GM12878 (cell line): ENCODE results near the gene MARCKSL1. TPM values are rescaled to one million over a fixed set of nuclear protein-coding genes. Genes with fewer than 3 reads are reported as not detected.
A peak's percentile ranks its signal among the peaks of the same experiment; 100 is the strongest.

Experiments used
- ATF3 ChIP-seq: IDR thresholded peaks from 2 replicates; pipeline ENCODE4 v1.6.1; 2011; ENCODE audit warnings: low read depth, mild to moderate bottlenecking, low read length, moderate library complexity, borderline replicate concordance; ENCODE audit errors: extremely low read depth
- CREM ChIP-seq: IDR thresholded peaks from 2 replicates; pipeline ENCODE4 v1.6.1; 2014; ENCODE audit warnings: antibody characterized with exemption, low read depth
- ELK1 ChIP-seq: IDR thresholded peaks from 2 replicates; pipeline ENCODE4 v1.6.1; 2012; ENCODE audit warnings: low read depth, low read length, improper control_type of control experiment
- HCFC1 ChIP-seq: fragments of 150-350 bp; IDR thresholded peaks from 2 replicates; pipeline ENCODE4 v1.6.1; 2014; ENCODE audit warnings: low read length
- HDAC6 ChIP-seq: fragments of 200-600 bp; sonication (generic); IDR thresholded peaks from one replicate; pipeline ENCODE4 v1.8.0; 2017; ENCODE audit warnings: antibody characterized with exemption; ENCODE audit not compliant: unreplicated experiment
- NR2F1 ChIP-seq: fragments of 450-650 bp; conservative IDR thresholded peaks from 2 replicates; pipeline ENCODE4 v1.6.1; 2017; ENCODE audit warnings: mild to moderate bottlenecking
- POLR2A ChIP-seq: IDR thresholded peaks from 2 replicates; pipeline ENCODE4 v1.6.1; 2011; ENCODE audit warnings: low read depth, mild to moderate bottlenecking, low read length
- POU2F2 ChIP-seq: IDR thresholded peaks from 3 replicates; pipeline ENCODE4 v1.6.1; 2011; ENCODE audit warnings: low read depth, mild to moderate bottlenecking, low read length, borderline replicate concordance
- SPI1 ChIP-seq: IDR thresholded peaks from 2 replicates; pipeline ENCODE4 v1.6.1; 2011; ENCODE audit warnings: low read depth, mild to moderate bottlenecking, low read length, moderate library complexity, borderline replicate concordance; ENCODE audit not compliant: insufficient read depth
- TAF1 ChIP-seq: IDR thresholded peaks from 2 replicates; pipeline ENCODE4 v1.6.1; 2011; ENCODE audit warnings: mild to moderate bottlenecking, low read depth, low read length, borderline replicate concordance
- TCF3 ChIP-seq: IDR thresholded peaks from 2 replicates; pipeline ENCODE4 v1.6.1; 2012; ENCODE audit warnings: low read depth, mild to moderate bottlenecking, low read length, borderline replicate concordance; ENCODE audit not compliant: insufficient read depth
- YY1 ChIP-seq: IDR thresholded peaks from 2 replicates; pipeline ENCODE4 v1.6.1; 2011; ENCODE audit warnings: low read depth, mild to moderate bottlenecking, low read length
- ZBED1 ChIP-seq: IDR thresholded peaks from 2 replicates; pipeline ENCODE4 v1.6.1; 2016; ENCODE audit warnings: borderline replicate concordance
- ZNF274 ChIP-seq: IDR thresholded peaks from one replicate; pipeline ENCODE4 v1.8.0; 2011; ENCODE audit not compliant: insufficient read length, insufficient read depth
- ZNF384 ChIP-seq: IDR thresholded peaks from 2 replicates; pipeline ENCODE4 v1.6.1; 2012; ENCODE audit warnings: low read depth, mild to moderate bottlenecking, low read length, improper control_type of control experiment, borderline replicate concordance
- ZNF592 ChIP-seq: fragments of 450-650 bp; IDR thresholded peaks from 2 replicates; pipeline ENCODE4 v1.6.1; 2017; ENCODE audit warnings: mild to moderate bottlenecking, moderate library complexity
- polyA plus RNA-seq, 11 experiments: library from polyadenylated mRNA; depleted of rRNA in 4 of 11; unstranded in 6 of 11; stranded (reverse) in 5 of 11; fragments of >200 nt; fragmentation: Nextera tagmentation in 4 of 11; fragmentation: Illumina TruSeq in 1 of 11; extraction: Ambion mirVana in 4 of 11; extraction: Trizol in 1 of 11; gene quantifications; 1 replicate in 1 of 11; 2 replicates in 10 of 11; pipeline versions ENCODE4 v1.2.1 to v1.2.3, GENCODE V29; 2011 to 2016; ENCODE audit warnings: inconsistent platforms in 2 of 11, missing spikeins in 2 of 11, low read depth in 1 of 11
- total RNA-seq, 4 experiments: library from RNA; depleted of rRNA in 3 of 4; stranded (reverse); fragments of >200 nt in 3 of 4; fragmentation: Illumina TruSeq in 1 of 4; extraction: Trizol in 1 of 4; gene quantifications; 2 replicates each; pipeline versions ENCODE4 v1.2.1 to v1.2.3, GENCODE V29; 2013 to 2021
- TF ChIP-seq, protein P1 (sequence below): IDR thresholded peaks from 2 replicates; pipeline ENCODE4 v1.6.1; 2012; ENCODE audit warnings: mild to moderate bottlenecking, low read depth, low read length

Gene MARCKSL1
- total and polyA plus RNA-seq, 10 of the 15 experiments (the other 5 are each of a cell fraction or from before 2014, with no cell fraction given) = 14.5 to 225 (median 158) TPM

- TF ChIP-seq, protein P1, sequence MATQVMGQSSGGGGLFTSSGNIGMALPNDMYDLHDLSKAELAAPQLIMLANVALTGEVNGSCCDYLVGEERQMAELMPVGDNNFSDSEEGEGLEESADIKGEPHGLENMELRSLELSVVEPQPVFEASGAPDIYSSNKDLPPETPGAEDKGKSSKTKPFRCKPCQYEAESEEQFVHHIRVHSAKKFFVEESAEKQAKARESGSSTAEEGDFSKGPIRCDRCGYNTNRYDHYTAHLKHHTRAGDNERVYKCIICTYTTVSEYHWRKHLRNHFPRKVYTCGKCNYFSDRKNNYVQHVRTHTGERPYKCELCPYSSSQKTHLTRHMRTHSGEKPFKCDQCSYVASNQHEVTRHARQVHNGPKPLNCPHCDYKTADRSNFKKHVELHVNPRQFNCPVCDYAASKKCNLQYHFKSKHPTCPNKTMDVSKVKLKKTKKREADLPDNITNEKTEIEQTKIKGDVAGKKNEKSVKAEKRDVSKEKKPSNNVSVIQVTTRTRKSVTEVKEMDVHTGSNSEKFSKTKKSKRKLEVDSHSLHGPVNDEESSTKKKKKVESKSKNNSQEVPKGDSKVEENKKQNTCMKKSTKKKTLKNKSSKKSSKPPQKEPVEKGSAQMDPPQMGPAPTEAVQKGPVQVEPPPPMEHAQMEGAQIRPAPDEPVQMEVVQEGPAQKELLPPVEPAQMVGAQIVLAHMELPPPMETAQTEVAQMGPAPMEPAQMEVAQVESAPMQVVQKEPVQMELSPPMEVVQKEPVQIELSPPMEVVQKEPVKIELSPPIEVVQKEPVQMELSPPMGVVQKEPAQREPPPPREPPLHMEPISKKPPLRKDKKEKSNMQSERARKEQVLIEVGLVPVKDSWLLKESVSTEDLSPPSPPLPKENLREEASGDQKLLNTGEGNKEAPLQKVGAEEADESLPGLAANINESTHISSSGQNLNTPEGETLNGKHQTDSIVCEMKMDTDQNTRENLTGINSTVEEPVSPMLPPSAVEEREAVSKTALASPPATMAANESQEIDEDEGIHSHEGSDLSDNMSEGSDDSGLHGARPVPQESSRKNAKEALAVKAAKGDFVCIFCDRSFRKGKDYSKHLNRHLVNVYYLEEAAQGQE = peak; percentile 41; the same call in 1 of the 2 replicates
- TF ChIP-seq HCFC1 (no peak), YY1 (peak; percentile 58; the same call in 1 of the 2 replicates), POLR2A (peak; percentile 96), CREM (no peak), HDAC6 (peak; percentile 91), TCF3 (peak; percentile 81; the same call in 1 of the 2 replicates), ZNF384 (no peak), POU2F2 (peak; percentile 91), ATF3 (no peak), ZNF592 (no peak), NR2F1 (0 out of 2 replicates have a peak, but pooled peaks have one; percentile 8), SPI1 (no peak), ZNF274 (no peak), TAF1 (peak; percentile 94; the same call in 1 of the 2 replicates), ELK1 (no peak), ZBED1 (no peak)
Measured at GRCh38 chr1:32335790-32336590, at the start of gene MARCKSL1 (continued).
